A673 (cell line): ENCODE data around the gene SURF1. TPM values are rescaled to one million over a fixed set of nuclear protein-coding genes. Genes with fewer than 3 reads are reported as not detected.

Experiments used
- BruUV-seq: library from RNA; stranded (reverse); fragments of 400-500 nt; replicated peaks from 2 replicates; lab custom pipeline; 2021; lab: Mats Ljungman, UMichigan
- CTCF ChIA-PET: fragments of 300-600 bp; sonication (Branson Sonifier 250); formaldehyde crosslinking; loops from one replicate; lab custom pipeline; 2022; ENCODE audit warnings: antibody characterized with exemption; lab: Charles Lee
- POLR2A ChIA-PET: fragments of 300-600 bp; sonication (Branson Sonifier 250); formaldehyde crosslinking; loops from one replicate; lab custom pipeline; 2022; ENCODE audit warnings: antibody characterized with exemption; ENCODE audit not compliant: low non-redundant PET; lab: Charles Lee
- DNase-seq: peaks from one replicate; pipeline ENCODE4 v3.0.0-alpha.2; 2015; ENCODE audit warnings: low spot score
- H3K27ac ChIP-seq: fragments of 200-600 bp; sonication (generic); 2 replicates; pipeline ENCODE4 v1.5.1; 2016; ENCODE audit warnings: mixed run types, low read depth, mild to moderate bottlenecking, mixed read lengths, antibody characterized with exemption, low read length; ENCODE audit not compliant: poor library complexity, severe bottlenecking
- H3K27me3 ChIP-seq: fragments of 200-600 bp; sonication (generic); replicated peaks from 2 replicates; pipeline ENCODE4 v1.6.1; 2017; ENCODE audit warnings: mixed run types, low read depth, mild to moderate bottlenecking, mixed read lengths, antibody characterized with exemption, low read length; ENCODE audit not compliant: insufficient read depth, poor library complexity
- H3K36me3 ChIP-seq: fragments of 200-600 bp; sonication (generic); 2 replicates; pipeline ENCODE4 v1.6.1; 2016; ENCODE audit warnings: mixed run types, mild to moderate bottlenecking, mixed read lengths, antibody characterized with exemption, low read length; ENCODE audit not compliant: insufficient read depth, poor library complexity, severe bottlenecking
- H3K4me1 ChIP-seq: fragments of 200-600 bp; sonication (generic); 2 replicates; pipeline ENCODE4 v1.6.1; 2017; ENCODE audit warnings: mixed run types, mild to moderate bottlenecking, mixed read lengths, antibody characterized with exemption, low read length; ENCODE audit not compliant: insufficient read depth, poor library complexity, severe bottlenecking
- H3K4me3 ChIP-seq: fragments of 200-600 bp; sonication (generic); 2 replicates; pipeline ENCODE4 v1.5.1; 2016; ENCODE audit warnings: low read depth, mixed run types, mild to moderate bottlenecking, mixed read lengths, low read length; ENCODE audit not compliant: poor library complexity, severe bottlenecking
- H3K9me3 ChIP-seq: fragments of 200-600 bp; sonication (generic); 2 replicates; pipeline ENCODE4 v1.6.1; 2016; ENCODE audit warnings: mixed run types, low read depth, mild to moderate bottlenecking, mixed read lengths, antibody characterized with exemption, low read length; ENCODE audit not compliant: poor library complexity, severe bottlenecking
- CTCF ChIP-seq: fragments of 300-800, 200-600 bp; sonication (generic); conservative IDR thresholded peaks from 2 replicates; pipeline ENCODE4 v1.5.1; 2017; ENCODE audit warnings: low read depth, mild to moderate bottlenecking, antibody characterized with exemption, low read length, moderate library complexity, mixed read lengths
- EZH2 ChIP-seq: fragments of 200-600 bp; sonication (generic); IDR thresholded peaks from 2 replicates; pipeline ENCODE4 v1.6.1; 2017; ENCODE audit warnings: borderline replicate concordance, low read depth, mild to moderate bottlenecking, mixed read lengths, antibody characterized with exemption, low read length; ENCODE audit not compliant: poor library complexity, severe bottlenecking
- intact Hi-C: fragments of 100-400 bp; cut with micrococcal nuclease; formaldehyde crosslinking; loops from one replicate; pipeline ENCODE4 v1.10.0; 2022; ENCODE audit not compliant: unreplicated experiment
- total RNA-seq: library from RNA; stranded (reverse); gene quantifications from 2 replicates; pipeline ENCODE4 v1.2.3, GENCODE V29; 2021

The SURF1 gene
- total RNA-seq, 1 experiment from 2014 or later: 41.6 TPM

GRCh38 chr9:133371261-133371711, 15.0 kb upstream of the SURF1 start:
- Histone ChIP-seq H3K36me3 (peaks cover 49% of the 10 kb centered on the region), H3K27me3 (no peaks in the 10 kb centered on the region), H3K4me3 (no peak overlapping the region), H3K27ac (peak overlapping the region; percentile 18), H3K4me1 (peaks cover under 1% of the 10 kb centered on the region), H3K9me3 (no peaks in the 10 kb centered on the region)
- no TSS peak for BruUV-seq
- no peak for DNase-seq
- CTCF ChIA-PET: no interaction called here
- POLR2A ChIA-PET: no interaction called here
- intact Hi-C loops: no loop called here
- TF ChIP-seq CTCF (no peak), EZH2 (no peak)

DNA sequence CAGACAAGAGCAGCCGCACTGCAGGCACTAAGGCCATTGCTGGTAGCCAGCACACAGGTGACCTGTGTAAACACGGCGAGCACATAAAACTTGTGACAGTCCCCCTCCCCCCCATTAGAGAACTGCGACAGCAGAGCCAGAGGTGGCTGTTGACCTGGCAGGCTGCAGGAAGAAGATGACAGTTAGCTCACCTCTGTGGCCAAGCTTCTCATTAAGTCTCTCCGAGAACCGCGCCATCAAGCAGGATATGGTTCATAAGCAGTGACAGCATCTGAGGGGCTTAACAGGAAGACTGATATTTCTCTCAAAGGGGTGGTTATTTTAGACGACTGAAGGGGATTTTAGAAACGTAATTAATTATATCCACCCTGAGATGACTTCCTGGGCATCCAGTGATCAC, 14.4 kb upstream of the SURF1 start:
- CTCF ChIA-PET: no interaction called here
- Histone ChIP-seq H3K27ac (no peak overlapping the region), H3K9me3 (no peaks in the 10 kb centered on the region), H3K4me1 (no peaks in the 10 kb centered on the region), H3K36me3 (peaks cover 55% of the 10 kb centered on the region), H3K27me3 (no peaks in the 10 kb centered on the region), H3K4me3 (no peak overlapping the region)
- DNase-seq: no peak
- TF ChIP-seq EZH2 (no peak), CTCF (no peak)
- BruUV-seq: no TSS peak
- POLR2A ChIA-PET: interaction anchor here (0.6 kb wide), 1 partner anchor 89 kb away, joined by 11 read pairs; the partner anchor contains the start of gene CACFD1
- intact Hi-C loops: no loop called here

DNA sequence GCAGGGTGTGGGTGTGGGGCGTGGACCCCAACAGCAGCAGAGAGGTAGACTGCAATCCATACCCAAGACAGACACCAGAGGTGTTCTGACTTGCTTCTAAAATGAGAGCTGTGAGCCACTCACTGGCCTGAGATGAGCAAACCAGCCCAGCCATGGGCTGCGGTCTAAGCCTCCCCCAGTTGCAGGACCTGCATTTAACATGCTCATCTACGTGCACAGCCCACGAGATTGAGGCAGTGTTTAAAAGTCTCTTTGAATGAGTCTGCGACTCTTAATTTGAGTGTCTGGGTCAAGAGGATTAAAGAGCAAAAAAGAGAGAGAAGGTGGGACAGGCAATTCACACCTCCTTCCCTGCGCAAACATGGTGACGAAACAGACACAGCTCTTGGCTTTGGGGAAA, 13.6 kb upstream of the SURF1 start:
- H3K4me3 ChIP-seq: no peak overlapping the region
- no peaks in the 10 kb centered on the region for H3K9me3 ChIP-seq
- no peak for DNase-seq
- no peak overlapping the region for H3K27ac ChIP-seq
- intact Hi-C loops: no loop called here
- no TSS peak for BruUV-seq
- no peaks in the 10 kb centered on the region for H3K27me3 ChIP-seq
- ChIA-PET CTCF (no interaction called here), POLR2A (interaction anchor here (0.6 kb wide), 1 partner anchor 90 kb away, joined by 11 read pairs; the partner anchor contains the start of gene CACFD1)
- peaks cover 62% of the 10 kb centered on the region for H3K36me3 ChIP-seq
- no peaks in the 10 kb centered on the region for H3K4me1 ChIP-seq
- TF ChIP-seq EZH2 (no peak), CTCF (no peak)
